Measurements from ENCODE around the gene B3GALT6.
A peak's percentile ranks its signal among the peaks of the same experiment; 100 is the strongest.

Gene B3GALT6

DNA sequence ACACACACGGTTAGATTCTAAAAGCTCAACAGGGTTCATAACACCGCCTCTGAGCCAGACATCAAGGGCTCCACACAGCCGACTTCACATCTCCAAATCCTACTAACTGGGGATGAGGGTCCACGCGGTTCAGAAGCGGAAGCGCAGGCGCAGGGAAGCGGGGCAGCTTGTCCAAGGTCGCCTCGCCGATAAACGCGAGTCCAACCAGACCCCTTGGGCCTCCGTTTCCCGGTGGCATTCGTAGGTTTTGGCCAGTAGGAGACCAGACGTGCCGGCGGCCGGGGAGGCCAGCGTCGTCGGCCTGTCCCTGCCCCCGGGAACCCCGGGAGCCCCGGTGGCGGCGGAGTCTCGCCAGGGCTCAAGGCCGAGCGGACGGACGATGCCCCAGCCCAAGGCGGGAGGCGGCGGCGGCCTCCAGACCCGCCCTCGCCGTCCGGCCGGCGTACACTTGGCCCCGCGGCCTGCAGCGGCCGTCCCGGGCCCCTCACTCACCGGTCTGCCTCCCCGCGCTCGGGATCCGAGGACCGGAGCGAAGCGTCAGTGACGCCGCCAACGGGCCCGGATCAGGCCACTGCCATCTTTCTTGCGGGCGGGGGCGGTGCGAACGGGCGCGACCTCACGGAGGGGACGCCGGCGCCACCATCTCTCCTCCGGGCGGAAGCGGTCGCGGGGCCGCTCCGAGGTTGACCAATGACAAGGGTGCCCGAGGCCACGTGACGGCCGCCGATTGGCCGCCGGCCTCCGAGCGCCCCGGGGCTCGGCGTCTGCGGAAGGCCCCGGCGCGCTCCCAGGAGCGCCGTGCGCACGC lies 433 bp upstream of the B3GALT6 start, which contains the start of gene SDF4:
TSS of gene SDF4 (minus strand) at position 602 of the 808 bp plus-strand sequence. CDS start 3,229 bp downstream, outside the sequence.
- DNase-seq (ENCODE audit: low read depth, low spot score): peak; percentile 89

DNA sequence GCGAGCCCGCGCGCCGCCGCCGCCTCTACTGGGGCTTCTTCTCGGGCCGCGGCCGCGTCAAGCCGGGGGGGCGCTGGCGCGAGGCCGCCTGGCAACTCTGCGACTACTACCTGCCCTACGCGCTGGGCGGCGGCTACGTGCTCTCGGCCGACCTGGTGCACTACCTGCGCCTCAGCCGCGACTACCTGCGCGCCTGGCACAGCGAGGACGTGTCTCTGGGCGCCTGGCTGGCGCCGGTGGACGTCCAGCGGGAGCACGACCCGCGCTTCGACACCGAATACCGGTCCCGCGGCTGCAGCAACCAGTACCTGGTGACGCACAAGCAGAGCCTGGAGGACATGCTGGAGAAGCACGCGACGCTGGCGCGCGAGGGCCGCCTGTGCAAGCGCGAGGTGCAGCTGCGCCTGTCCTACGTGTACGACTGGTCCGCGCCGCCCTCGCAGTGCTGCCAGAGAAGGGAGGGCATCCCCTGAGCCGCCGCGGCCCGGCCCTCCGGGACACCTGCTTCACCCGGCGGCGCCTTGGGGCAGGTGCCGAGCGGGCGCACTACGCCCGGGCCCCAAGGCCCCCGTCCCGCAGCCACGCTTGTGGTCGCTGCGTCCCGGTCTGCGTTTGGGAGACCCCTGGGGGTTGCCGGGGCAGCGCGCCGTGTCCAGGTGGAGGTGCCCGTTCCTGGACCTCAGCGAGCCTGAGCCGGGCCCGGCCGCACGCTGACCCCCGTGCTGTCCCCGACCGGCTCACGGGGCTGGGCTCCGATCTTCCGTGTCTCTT lies 944 bp downstream of the B3GALT6 start:
- no peak for DNase-seq (ENCODE audit: low read depth, low spot score)

DNA sequence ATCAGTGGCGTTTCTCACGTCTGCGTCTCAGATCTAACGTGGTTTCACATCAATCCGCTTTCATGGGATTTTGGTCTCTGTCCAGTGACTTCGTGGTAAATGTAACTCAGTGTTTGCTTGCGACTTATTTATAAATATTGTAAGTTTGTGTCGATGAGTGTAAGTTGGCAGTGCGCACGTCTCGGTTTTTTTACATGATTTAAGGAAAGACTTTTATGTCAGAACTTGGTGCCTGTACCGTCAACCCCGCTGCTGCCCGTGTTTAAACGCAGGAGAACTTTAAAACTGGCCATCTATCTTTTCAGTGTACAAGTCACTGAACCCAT lies 1.5 kb downstream of the B3GALT6 start:
- no peak for DNase-seq (ENCODE audit: low read depth, low spot score)

DNA sequence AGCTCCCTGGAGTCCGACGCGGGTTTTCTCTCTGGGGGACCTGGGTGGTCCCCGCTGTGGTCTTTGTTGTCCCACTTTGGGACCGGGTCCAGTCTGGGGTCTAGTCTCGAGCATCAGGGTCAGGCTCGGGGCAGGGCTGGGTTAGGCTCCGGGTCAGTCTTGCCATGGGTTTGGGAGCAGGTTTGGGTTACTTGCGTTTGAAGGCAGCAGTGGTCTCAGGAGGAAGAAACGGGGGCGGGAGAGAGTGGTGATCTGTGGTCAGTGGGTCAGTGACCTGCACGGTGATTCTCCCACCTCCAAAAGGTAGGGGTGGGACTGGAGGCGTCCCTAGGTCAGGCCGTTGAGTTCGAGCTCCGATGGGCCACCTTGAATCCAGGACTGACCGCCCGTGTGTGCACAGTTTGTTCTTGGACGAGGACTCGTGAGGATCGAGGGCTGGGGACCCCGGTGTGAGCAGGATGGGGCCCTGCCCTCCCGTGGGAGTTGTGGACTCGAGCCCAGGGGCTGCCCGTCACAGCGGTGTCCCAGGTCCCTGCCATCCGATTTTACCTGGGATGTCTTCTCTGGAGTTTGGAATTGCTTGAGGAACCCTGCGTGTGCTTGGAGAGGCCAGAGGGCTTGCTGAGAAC lies 2.3 kb downstream of the B3GALT6 start:
- no peak for DNase-seq (ENCODE audit: low read depth, low spot score)

DNA sequence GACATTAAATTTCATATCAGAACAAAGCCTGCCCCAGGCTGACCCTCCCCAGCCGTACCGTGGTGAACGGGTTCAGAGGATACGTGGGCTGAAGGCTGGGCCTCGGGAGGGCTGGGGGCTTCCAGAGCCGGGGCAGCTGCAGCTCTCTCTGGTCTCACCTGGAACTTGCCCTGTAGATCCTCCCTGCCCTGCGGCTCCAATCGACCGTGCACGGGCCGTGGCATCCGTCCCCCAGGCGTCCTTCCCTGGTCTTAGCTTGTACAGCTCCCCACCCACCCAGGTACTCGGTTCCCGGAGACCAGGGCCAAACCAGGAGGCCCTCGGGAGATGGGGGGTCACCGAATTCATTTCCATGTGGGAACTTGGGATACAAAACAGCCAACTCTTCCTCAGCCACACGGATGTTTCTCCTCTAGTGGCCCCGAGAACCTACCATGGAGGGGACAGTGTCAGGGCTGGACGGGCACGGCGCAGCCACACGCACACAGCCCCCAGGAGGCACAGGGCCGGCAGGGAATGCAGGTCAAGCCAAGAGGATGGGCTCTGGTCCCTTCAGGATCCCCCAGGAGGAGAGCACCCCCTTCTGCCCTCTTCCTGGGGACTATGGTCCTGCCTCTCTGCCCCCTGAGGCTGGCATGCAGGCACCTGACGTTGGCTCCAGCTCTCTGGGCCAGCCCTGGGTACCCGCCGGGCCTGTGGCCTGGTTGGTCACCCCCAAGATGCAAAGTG lies 3.1 kb downstream of the B3GALT6 start:
- DNase-seq (ENCODE audit: low read depth, low spot score): no peak

DNA sequence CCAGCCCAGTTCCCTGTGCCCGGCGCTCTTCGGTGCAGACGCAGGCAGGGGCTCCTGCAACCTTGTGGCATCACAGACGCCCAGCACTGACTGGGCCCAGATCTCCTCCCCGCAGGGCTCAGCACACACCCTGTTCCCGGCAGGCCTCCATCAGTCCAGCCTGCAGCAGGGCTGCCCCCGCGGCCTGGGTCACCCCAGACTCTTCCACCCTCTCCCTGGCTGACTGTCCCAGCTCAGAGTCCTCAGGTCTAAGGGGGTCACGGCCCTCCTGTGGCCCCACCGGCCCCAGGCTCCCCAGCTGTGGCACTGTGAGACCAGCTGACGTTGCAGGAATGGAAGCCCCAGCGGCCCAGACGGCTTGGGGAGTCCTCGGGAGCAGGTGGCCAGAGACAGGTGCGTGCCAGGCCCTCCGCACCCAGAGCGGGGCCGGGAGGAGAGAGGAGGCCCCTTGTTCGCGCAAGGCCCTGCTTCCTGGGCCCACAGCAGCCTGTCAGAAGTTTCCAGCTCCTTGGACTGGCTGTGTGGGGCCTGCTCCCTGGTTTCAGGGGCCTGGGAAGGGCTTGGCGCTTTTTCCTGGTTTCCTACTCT lies 4.2 kb downstream of the B3GALT6 start:
- DNase-seq (ENCODE audit: low read depth, low spot score): no peak

DNA sequence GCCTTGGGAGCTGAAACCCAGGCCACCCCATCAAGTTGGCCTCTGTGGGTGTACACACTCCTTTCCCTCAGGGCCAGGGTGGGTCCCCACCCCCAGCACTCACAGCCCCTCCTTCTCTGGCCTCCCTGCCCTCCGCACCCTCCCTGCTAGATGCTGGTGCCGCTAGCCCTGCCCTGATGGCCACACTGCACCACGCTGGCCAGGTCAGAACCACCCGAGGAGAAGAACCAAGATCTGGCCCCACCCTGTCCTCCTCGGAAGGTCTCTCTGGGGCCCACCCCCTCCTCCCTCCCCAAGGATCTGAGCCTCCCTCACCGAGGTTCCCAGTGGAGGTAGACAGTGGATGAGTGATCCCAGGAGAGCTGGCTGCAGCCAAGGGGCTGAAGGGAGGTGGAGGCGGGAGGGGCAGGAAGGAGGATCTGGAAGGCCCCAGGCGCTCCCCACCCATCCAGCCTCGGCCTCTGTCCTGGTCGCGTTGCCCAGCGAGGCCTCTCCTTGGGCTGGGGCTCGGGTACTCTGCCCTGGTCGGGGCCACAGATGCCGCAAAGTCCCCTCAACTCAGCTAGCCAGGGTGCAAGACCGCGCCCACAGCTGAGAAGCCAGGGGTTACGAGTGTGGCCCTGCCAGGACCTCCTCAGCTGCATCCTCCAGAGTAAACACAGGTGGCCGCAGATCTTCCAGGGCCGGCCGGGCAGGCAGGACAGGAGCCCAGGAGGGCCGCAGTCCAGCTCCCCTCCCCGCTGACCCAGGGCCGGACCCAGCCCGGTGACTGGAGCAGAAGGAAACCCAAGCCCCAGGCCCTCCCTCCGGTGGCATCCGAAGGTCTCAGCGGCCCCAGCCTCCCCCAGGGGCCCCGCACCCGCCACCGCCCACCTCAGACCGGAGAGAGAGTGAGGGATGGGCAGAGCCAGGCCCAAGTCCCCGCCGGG lies 5.2 kb downstream of the B3GALT6 start:
- no peak for DNase-seq (ENCODE audit: low read depth, low spot score)

DNA sequence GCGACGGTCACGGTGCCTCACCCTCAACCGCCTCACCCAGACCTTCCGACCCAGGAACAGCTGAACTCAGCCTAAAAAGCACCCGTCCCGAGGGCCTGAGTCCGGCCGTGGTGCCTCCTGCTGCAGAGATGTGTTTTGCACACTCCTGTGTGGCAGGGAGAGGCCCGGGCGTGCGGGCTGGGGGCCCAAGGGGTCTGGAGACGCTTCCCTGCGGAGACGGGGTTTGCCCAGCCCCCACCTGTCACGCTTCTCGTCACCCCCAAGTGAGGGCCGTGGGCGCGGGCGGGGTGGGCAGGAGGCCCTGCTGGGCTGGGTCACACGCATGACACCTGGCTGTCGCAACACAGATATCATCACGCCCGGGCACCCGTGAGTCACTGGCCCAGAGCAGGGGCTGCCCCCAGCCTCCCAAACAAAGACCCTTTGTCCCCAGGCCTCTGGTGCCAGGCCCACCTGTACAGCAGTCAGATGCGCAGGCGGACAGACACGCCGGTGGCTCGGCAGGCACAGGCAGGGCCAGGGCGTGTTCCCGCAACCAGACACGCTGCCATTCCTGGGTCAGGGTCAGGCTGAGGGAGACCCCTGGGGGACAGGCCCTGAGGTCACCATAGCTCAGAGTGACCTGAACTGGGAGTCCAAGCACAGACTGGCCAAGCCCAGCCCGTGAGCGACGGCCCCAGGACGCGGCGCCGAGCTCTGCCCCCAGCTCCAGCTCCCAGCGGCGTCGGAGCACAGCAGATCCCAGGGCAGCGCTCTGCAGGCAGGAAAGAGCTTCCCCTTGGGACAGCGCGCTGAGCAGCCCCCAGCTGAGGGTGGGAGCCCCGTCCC lies 6.1 kb downstream of the B3GALT6 start:
- DNase-seq (ENCODE audit: low read depth, low spot score): no peak

DNA sequence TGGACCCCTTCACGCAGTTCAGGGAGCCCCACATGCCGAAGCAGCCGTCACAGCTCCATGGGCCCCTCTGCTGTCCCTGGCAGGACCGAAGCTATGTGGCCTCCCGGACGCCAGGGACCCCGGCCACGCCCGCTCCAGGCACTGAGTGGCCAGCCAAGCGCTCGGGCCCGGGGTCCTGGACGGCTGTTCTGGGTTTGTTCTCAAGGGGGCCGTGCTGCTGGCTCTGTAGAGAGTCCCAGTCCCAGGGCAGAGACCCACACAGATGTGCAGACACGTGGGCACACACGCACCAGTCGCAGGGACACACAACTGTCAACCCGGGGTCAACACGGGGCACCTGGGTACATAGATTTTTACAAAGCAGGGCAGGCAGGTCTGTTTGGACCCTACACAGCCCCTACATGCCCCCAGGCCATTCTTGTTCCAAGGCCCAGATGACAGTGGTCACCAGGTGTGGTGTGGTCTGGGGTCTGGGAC lies 6.7 kb downstream of the B3GALT6 start:
- DNase-seq (ENCODE audit: low read depth, low spot score): no peak

DNA sequence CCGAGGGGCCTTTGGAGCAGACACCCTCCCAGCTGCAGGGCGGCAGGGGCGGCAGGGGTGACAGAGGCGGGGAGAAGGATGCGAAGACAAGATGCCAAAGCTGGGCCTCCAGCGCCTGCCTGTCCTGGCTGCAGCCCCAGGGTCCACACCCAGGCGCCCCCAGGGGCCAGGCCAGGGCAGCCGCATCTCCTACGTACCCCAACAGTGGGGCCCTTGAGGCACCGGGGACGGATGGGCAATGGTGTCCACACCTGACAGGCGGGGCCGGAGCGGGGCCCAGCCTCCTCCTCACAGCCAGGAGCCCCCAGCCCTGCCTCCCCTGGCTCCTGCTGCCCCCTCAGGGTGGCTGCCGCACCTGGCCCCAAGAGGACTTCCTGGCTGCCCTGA lies 7.2 kb downstream of the B3GALT6 start:
- DNase-seq (ENCODE audit: low read depth, low spot score): no peak

DNA sequence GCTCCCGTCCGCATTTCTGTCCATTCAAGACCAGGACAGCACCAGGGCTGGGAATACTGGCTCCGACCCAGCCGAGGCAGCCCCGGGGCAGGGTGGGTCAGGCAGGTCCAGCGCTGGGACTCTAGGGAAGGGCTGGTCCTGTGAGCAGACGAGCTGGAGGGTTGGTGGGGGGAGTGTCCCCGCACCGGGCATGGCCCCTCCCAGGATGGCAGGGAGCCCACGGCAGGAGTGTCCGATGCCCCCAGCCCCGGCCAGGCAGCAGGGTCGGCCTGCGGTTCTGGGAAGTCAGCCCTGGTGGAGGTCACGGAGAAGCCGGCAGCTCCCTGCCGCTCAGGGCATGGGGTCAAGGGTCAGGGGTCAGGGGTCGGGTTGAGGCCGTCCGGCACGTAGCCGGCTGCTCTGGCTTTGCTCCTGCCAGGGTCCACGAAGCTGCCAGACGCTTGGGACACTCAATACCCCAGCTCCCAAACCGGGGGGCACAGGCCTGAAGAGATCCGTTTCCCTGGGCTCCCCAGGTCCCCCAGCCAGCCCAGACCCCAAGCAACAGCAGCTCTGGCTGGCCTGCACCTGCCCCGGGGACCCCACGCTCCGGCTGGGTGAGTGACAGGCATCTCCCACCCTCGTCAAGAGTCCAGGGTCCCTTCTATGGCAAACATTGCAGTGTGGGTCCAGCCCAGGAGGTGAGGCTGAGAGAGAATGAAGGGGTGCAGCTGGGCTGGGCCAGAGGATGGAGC lies 7.7 kb downstream of the B3GALT6 start:
- DNase-seq (ENCODE audit: low read depth, low spot score): no peak

DNA sequence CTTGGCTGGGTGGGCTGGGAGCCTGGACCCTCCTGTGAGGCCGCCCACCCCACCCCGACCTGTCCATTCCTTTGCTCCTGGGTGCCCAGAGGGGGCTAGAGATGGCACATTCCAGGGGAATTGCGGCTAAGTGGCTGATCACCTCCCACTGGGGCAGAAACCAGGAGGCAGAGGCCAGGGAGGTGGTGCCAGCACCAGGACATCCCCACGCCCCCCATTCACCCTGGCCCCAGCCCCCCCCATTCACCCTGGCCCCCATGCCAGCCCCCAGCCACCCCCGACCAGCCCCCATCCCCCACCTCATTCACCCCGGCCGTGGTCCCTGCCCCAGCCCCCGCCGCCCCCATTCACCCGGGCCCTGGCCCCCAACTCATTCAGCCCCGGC lies 8.3 kb downstream of the B3GALT6 start:
- no peak for DNase-seq (ENCODE audit: low read depth, low spot score)

DNA sequence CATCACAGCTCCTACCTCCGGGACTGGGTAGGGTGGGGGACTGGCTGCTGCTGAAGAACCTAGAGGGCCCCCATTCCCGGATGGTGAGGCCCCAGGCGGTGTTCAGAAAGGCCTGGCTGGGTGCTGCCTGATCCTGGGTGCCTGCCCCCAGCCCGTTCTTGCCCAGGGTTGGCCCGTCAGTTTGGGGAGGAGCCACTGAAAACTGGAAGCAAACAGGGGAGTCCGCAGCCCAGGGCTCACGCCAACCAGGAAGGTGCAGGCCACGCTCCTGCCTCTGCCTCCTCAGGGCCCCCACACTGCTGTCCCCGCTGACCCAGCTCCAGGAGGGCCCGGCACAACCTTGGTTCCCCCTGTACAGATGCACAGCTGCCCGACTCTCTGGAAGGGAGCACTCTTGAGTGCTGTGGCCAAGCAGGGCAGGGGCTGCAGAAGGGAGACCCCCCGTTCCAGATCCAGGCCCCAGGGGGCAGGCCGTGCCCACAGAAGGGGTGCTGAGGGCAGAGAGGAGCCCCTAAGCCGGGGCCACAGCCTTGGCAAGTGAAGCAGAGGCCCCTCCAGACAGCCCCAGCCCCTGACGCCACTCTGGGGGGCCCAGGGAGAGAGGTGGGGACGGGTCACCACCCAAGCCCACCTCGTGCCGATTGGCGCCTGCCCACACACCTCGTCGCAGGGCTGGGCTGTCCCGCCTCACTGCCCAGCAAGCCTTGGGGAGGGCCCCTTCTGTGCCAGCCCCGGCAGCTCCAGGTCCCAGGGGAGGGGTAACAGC lies 9.0 kb downstream of the B3GALT6 start:
- DNase-seq (ENCODE audit: low read depth, low spot score): no peak

DNA sequence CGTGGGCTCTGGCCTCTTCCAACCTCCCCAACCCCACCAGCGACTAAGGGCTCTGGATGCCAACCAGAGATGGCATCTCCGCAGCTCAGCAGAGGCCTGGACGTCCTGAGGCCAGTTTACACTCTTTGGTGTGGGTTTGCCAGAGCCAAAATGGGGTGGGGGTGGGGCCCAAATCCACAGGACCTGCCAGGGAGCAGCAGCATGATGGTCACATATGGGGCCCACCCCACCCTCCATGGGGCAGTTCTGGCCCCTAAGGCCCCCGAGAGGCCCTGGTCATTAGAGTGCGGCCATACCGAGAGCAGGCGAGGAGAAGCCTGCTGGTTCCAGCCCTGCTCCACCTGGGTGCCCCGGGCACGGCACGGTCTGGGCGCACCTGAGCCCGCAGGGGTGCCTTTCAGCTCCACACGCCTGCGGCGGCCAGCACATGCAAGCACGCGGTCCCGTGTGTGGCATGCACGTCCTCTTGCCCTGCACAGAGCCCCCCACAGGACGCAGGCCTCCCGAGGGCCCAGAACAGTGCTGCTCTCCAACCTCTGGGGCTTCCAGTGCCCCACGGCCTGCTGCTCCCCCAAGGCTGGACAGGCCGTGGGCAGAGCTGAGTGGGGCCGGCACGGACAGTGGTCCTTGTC lies 9.7 kb downstream of the B3GALT6 start:
- DNase-seq (ENCODE audit: low read depth, low spot score): no peak

DNA sequence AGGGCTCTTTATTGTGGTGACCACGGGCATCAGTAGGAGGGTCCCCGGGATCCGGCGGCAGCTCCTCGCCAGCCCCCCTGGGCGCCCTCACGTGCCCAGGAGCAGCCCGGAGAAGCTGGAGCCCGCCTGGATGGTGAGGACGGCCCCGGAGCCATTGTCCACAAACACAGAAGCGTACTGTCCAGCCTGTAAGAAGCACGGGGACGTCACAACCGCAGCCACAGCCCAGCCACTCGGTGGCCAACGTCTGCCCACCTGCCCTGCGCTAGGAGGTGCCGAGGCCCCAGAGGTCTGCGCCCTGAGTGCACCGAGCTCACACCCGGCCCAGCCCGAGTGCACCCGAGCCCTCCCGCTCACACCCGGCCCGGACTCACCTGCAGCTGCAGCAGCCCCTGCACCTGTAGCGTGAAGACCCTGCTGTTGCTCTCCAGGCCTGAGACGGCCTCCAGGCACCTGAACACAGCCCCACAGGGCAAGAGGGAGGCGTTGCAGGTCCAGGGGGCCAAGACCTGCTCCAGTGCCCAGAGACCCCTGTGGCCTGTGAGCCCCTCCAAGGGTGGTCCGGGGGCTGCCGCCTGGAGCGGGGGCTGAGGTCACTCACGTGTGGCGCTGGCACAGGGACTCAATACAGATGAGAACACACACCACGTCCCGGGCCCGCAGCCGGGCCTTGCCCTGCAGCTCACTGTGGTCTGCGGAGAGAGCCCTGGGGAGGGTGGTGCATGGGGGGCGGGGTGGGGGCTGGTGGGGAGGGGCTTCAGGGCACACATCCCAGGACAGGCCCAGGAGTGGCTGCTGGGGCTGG lies 10.6 kb downstream of the B3GALT6 start:
- no peak for DNase-seq (ENCODE audit: low read depth, low spot score)

DNA sequence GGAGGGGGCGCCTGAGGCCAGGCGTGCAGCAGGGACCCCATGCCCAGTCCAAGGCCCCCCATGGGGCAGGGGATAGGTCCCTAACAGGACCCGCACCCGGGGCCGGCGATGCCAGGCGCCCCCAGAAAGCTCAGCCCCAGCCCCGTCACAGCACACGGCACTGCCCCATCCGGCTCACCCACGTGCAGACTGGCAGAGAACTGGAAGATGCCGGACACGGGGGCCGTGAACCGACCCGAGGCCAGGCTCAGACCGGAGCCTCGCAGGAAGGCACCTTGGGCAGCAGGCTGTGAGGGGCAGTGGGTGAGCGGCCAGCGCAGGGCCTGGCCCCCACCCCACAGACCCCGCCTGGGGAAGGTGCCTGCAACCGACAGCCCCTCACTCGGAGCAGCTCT lies 11.2 kb downstream of the B3GALT6 start:
- no peak for DNase-seq (ENCODE audit: low read depth, low spot score)

DNA sequence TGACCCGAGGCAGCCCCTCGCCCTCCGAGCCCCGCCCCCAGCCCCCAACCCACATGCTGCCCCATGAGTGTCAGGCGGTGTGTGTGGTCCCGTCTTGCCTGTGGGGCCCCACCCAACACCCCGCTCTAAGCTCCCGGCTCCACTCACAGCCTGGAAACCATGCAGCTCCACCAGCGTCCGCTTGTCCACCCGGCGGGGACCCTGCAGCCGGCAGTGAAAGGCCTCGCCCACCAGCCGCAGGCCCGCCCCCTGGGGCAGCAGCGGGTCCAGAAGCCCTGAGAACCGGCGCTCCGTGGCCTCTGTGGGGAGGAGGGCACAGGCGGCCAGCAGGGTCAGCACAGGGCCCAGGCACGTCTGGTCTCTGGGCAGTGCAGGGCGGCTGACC lies 11.8 kb downstream of the B3GALT6 start:
- no peak for DNase-seq (ENCODE audit: low read depth, low spot score)
